ENCODE results near the gene NAP1L1.

- TF ChIP-seq, protein P1, sequence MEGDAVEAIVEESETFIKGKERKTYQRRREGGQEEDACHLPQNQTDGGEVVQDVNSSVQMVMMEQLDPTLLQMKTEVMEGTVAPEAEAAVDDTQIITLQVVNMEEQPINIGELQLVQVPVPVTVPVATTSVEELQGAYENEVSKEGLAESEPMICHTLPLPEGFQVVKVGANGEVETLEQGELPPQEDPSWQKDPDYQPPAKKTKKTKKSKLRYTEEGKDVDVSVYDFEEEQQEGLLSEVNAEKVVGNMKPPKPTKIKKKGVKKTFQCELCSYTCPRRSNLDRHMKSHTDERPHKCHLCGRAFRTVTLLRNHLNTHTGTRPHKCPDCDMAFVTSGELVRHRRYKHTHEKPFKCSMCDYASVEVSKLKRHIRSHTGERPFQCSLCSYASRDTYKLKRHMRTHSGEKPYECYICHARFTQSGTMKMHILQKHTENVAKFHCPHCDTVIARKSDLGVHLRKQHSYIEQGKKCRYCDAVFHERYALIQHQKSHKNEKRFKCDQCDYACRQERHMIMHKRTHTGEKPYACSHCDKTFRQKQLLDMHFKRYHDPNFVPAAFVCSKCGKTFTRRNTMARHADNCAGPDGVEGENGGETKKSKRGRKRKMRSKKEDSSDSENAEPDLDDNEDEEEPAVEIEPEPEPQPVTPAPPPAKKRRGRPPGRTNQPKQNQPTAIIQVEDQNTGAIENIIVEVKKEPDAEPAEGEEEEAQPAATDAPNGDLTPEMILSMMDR (conservative IDR thresholded peaks at IDR 0.05) = no peak
- TF ChIP-seq EZH2 (IDR thresholded peaks at IDR 0.05; ENCODE audit: low read depth) = no peak
These were observed 81.7 kb downstream of the NAP1L1 start for GRCh38 chr12:76002598-76003354.

Data from PC-9 (cell line).